Activated T-cell treated with anti-CD3 and anti-CD28 coated beads for 4 hours (primary cell): ENCODE data around the gene NEUROG1.
"Not testable (repeated sequence)": the region's sequence is repeated elsewhere in the genome, so short reads cannot be mapped to it uniquely, and the experiment has no call there.

Experiments used
- DNase-seq: peaks from one replicate; pipeline ENCODE4 v3.0.0-alpha.2; 2020

The NEUROG1 gene

DNA sequence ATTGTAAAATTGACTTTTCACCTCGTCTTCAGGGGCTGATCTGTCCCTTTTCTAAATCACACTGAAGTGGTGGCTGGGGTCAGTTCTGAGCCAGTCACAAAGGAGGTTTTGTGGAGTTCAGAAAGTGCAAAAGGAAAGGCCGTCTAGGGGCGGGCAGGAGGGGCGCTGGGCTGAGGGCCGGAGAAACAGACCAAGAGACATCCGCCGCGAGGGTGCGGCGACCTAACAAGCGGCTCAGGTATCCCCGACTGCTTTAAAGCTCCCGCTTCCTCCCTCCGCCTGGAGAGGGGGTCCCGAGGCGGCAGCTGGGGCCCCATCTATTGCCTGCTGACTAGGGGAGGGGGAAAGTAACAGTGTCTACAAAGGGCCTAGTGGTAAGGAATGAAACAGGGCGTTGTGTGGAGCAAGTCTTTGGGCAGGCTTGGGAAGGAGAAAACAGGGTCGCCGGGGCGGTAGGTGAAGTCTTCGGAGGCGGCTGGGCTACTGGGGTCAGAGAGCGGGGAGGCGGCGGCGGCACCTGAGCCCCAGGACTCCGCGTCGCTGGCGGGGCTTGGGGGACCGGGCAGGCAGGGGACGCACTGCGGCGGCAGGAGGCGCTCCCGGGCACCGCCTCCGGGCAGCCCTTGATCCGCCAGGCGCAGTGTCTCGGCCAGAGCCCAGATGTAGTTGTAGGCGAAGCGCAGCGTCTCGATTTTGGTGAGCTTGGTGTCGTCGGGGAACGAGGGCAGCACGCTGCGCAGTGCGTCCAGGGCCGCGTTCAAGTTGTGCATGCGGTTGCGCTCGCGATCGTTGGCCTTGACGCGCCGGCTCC is 950 bp downstream of the NEUROG1 start:
- DNase-seq = no peak

DNA sequence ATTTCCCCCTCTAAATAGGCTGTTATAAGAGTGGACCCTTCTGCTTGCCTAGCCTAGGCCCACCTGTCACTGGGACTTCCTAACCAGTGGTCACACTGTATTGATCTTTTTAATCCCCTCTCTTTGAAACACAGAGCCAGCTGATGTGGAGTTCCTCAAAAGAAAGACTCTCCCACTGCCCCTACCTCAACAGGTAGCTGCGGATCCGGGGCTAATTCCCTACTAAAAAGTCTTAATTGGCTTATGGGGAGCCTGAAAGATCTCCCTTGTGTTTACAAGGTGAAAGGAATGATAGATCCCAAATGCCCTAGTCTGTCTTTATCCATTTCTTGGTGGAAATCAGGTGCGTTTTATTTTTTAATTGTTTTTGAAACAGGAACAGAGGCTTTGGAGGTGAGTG is 2.0 kb downstream of the NEUROG1 start:
- no peak for DNase-seq

DNA sequence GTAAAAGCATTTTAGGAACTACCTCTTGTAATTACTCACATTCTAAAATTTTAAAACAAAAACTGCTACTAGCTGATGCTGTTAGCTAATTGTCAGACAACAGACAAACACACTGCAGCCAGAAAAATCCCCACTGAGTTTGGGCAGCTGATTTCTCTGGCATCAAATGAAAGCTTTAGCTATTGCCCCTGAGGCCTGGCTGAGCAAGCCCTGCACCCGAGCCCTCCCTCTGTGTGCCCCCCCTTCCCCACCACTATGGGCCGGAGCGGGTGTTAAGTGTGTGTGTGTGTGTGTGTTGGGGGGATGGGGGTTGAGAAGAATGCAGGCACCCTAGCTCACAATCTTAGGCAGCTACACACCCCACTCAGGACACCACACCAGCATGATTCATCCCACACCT is 2.4 kb downstream of the NEUROG1 start:
- no peak for DNase-seq

DNA sequence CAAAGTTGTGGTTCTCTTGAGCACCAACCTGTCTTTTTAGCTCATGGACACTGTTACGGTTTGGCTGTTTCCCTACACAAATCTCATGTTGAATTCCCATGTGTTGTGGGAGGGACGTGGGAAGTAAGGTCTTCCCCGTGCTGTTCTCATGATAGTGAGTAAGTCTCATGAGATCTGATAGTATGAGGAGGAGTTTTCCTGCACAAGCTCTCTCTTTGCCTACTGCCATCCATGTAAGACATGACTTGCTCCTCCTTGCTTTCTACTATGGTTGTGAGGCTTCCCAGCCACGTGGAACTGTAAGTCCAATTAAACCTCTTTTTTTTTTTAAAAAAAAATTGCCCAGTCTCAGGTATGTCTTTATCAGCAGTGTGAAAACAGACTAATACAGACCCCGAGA is 6.2 kb downstream of the NEUROG1 start:
- not testable (repeated sequence) for DNase-seq

DNA sequence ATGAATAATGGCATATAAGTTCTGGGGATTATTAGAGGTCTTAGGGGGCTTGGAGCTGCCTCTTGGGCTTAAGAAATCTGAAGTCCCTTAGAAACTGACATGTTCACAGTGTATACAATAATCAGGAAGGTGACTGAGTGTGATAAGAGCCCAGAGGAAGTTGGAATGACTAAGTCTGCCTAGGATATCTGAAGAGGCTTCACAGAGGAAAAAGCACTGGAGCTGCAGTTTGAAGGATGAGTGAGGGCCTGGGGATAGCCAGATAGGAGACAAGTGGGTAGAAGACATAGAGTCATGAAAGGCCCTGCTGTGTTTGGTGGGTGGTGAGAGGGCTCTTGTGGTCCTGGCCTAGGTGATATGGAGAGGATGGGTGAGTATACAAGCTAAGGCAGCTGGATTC is 8.8 kb downstream of the NEUROG1 start:
- DNase-seq = no peak

DNA sequence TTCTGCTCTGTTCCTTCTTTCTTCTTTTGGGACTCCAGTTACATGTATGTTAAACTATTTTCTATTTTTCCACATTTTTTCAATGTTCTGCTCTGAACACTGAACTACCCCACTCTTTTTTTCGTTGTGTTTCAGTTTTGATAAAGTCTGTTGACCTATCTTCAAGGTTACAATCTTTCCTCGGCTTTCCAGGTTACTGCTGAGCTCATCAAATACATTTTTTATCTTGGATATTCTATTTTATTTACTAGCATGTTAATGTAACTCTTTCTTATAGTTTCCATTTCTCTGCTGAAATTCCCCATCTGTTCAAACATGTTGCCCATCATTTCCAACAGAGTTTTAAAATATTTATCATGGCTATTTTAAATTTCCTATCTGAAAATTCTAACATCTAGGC is 13.8 kb downstream of the NEUROG1 start:
- no peak for DNase-seq

- no peak for DNase-seq
These were observed 18.1 kb downstream of the NEUROG1 start for GRCh38 chr5:135517631-135518030.

DNA sequence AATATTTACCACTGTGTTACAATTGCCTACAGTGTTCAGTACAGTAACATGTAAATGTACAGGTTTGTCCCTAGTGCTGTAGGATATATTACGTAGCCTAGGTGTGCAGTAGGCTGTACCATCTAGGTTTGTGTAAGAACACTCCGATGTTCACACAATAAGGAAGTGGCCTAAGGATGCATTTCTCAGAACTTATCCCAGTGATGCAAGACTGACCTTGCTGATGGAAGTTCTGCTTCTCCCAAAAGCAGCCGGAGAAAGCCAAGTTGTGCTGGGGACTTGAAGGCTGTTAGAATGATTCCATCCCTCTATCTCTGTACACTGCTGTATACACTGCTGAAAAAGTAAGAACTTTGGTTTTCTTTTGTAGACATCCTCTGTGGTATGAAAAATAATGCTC is 21.6 kb downstream of the NEUROG1 start:
- no peak for DNase-seq

GRCh38 chr5:135511761-135512575 is 23.8 kb downstream of the NEUROG1 start:
- no peak for DNase-seq

GRCh38 chr5:135509995-135510394 is 25.8 kb downstream of the NEUROG1 start:
- no peak for DNase-seq

DNA sequence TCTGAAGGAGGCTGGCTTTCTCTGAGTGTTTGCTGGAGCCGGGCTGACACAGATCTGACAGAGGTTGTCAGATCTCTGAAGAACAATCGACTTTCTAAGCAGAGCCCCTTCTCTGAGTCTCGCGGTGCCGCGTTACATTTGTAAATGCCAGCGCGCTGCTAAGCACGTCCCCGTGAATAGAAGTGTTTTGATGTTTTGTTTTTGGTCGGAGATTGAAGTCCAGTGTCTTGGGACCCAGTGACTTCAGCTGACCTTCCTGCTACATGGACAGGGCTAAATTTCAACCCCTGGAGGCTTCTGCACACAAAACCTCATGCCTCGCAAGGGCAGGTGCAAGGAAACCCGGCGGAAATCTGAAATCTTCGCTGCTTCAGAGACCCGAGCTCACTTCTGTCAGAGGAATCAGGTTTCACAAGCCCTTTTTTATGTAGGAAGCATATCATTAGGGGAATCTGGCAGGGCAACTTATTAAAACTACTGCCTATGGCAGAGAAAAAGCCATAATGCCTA is 27.2 kb downstream of the NEUROG1 start:
- no peak for DNase-seq

GRCh38 chr5:135505973-135506372 is 29.8 kb downstream of the NEUROG1 start:
- no peak for DNase-seq

GRCh38 chr5:135504376-135504775 is 31.4 kb downstream of the NEUROG1 start:
- no peak for DNase-seq

GRCh38 chr5:135503871-135504270 is 31.9 kb downstream of the NEUROG1 start:
- DNase-seq = no peak

- DNase-seq = no peak
These were observed 32.8 kb downstream of the NEUROG1 start for GRCh38 chr5:135502836-135503520.

DNA sequence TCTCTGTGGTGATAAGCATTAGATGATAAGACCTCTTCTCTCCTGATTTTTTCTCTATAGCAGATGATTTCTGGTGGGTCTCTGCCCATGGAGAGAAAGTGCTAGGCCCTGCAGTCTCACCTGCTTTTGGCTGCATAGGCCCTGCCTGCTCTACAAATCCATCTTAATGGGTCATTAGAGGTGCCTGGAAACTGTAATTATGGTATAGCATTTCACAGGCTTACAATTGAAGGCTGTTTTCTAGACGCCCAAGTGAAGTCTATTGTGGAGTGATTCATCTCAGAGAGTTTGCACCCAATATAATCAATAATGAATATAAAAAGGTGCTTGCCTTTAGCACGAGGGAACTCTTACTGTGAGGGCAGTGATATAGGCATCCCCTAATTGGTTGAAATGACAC is 33.8 kb downstream of the NEUROG1 start:
- no peak for DNase-seq

GRCh38 chr5:135498637-135498995 is 37.1 kb downstream of the NEUROG1 start:
- no peak for DNase-seq

- no peak for DNase-seq
These were observed 37.7 kb downstream of the NEUROG1 start for GRCh38 chr5:135497971-135498636.

DNA sequence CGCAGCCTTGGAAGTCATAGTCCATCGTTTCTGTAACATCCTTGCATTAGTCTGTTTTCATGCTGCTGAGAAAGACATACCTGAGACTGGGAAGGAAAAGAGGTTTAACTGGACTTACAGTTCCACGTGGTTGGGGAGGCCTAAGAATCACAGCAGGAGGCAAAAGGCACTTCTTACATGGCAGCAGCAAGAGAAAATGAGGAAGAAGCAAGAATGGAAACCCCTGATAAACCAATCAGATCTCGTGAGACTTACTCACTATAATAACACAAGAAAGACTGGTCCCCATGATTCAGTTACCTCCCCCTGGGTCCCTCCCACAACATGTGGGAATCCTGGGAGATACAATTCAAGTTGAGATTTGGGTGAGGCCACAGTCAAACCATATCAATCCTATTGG is 40.2 kb downstream of the NEUROG1 start:
- not testable (repeated sequence) for DNase-seq

- DNase-seq = no peak
These were observed 41.6 kb downstream of the NEUROG1 start for GRCh38 chr5:135494196-135494595.

DNA sequence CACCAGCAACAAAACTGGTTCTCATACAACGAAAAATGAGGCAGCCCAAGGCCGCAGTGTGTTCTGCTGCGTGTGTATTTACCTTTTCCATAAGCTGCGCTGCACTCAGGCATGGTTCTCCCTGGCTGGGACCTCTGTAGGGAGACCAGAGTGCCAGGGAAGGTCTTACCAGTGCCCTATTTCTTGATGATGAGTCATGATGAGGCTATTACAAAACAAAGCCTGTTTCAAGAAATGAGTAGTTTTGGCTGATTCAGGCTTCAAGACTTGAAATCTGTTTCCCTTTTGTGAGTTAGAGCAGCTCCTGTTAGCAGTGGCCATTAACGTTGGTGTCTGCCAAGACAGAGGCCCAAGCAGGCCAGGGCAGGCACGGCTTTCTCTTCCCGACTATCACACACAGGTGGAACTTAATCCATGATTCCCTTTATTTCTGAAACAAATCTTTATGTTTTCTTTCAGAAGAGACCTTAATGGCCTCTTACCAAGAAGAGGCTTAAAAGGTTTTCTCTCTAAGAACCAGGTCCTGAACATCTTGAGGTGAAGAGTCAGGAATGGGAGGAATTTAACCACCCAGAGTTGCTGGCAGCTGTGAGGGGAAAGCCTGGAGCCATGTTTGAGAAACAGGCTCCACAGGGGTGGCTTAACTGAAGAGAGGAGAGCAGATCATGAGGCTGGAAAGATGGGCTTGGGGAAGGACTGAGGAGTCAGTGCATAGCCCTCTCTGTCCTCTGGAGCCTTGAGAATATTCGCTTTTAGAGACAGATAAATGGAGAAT is 42.2 kb downstream of the NEUROG1 start:
- no peak for DNase-seq

DNA sequence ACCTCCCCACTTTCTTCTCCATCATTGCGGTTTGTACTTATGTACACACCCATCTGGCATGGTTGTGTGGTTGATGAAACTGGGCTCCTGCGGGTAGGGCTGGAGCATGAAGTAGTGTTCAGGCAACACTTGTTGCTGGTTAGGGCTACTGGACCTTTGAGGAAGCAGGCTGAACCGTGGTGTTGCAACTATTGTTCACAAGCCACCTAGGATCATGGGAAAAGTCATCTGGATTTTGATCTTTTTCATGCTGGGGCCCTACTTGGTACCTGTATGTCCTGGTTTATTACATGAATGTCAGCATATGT is 43.5 kb downstream of the NEUROG1 start:
- DNase-seq = no peak
